ENCODE measurements around the gene SLIT3. TPM values are rescaled to one million over a fixed set of nuclear protein-coding genes. Genes with fewer than 3 reads are reported as not detected.

SLIT3 gene
- total RNA-seq, 1 experiment from 2014 or later, result 0.92 TPM

DNA sequence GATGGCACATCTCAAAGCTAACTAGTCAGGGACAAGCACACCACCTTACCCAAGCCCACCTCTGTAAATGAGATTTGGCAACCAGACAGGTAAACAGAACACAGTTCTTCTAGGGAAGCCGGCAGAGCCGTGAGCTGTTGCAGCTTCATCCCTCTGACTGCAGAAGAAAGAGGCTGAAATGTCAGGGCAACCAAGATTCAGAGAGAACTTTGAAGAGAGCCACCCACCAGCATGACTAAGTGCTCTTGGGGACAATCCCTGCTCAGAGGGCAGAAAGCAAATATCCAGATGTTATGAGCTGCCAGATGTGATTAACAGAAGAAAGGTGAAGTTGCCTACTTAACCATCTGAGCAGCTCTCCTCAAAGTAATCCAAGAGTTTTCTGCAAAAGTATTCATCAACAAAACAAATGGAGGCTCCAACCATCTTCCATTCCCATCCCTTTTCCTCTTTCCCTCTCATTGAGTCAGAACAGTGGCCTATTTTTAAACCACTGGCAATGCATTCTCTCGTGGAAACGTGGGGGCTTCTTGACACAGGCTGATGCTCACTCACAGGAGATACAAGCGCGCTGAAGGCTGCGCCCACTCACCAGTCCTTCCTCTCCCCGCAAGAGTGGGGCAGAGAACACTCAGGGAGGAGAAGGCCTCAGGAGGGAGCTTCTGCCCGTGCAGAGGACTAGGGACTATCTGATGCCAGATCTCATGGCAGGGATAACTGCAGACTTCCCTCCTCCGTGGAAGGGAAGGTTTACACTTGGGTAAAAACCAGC lies 57.1 kb downstream of the SLIT3 start:
- H3K4me3 Mint-ChIP-seq, result no peak overlapping the region
- TF ChIP-seq, protein P1, sequence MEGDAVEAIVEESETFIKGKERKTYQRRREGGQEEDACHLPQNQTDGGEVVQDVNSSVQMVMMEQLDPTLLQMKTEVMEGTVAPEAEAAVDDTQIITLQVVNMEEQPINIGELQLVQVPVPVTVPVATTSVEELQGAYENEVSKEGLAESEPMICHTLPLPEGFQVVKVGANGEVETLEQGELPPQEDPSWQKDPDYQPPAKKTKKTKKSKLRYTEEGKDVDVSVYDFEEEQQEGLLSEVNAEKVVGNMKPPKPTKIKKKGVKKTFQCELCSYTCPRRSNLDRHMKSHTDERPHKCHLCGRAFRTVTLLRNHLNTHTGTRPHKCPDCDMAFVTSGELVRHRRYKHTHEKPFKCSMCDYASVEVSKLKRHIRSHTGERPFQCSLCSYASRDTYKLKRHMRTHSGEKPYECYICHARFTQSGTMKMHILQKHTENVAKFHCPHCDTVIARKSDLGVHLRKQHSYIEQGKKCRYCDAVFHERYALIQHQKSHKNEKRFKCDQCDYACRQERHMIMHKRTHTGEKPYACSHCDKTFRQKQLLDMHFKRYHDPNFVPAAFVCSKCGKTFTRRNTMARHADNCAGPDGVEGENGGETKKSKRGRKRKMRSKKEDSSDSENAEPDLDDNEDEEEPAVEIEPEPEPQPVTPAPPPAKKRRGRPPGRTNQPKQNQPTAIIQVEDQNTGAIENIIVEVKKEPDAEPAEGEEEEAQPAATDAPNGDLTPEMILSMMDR (conservative IDR thresholded peaks at IDR 0.05), result no peak
- H3K27ac ChIP-seq (ENCODE audit: insufficient read length, low read depth, low read length), result no peak overlapping the region
- no peak overlapping the region for H3K18ac ChIP-seq (ENCODE audit: insufficient read length, low read depth, low read length)
- no peak overlapping the region for H2BK12ac ChIP-seq (ENCODE audit: insufficient read length, low read depth, low read length)
- no CpG with 5 or more reads among the region's 10 CpGs for WGBS (ENCODE audit: extremely low coverage, insufficient read length, low lambda C conversion rate)
- no peaks in the 10 kb centered on the region for H3K4me1 Mint-ChIP-seq
- H3K56ac ChIP-seq (ENCODE audit: insufficient read length, low read depth, low read length), result no peak overlapping the region
- no peak overlapping the region for H2AFZ ChIP-seq (ENCODE audit: low read length)
- no peaks in the 10 kb centered on the region for H3K4me1 ChIP-seq (ENCODE audit: insufficient read depth, low read length)
- no peak overlapping the region for H3K27ac Mint-ChIP-seq
- no peak overlapping the region for H4K5ac ChIP-seq (ENCODE audit: insufficient read length, low read depth, low read length)
- H4K91ac ChIP-seq (ENCODE audit: insufficient read length, low read depth, low read length), result no peak overlapping the region
- no peak overlapping the region for H3K14ac ChIP-seq (ENCODE audit: insufficient read depth, low read length)
- no peak overlapping the region for H2BK20ac ChIP-seq (ENCODE audit: low read depth, low read length, poor library complexity, severe bottlenecking)
- no peak overlapping the region for H4K8ac ChIP-seq (replicated peaks; ENCODE audit: insufficient read length, low read depth, low read length)
- H2BK15ac ChIP-seq (ENCODE audit: low read depth, low read length), result no peak overlapping the region
- H3K9ac ChIP-seq (ENCODE audit: extremely low read depth, insufficient read length, low read length), result no peak overlapping the region
- no peak overlapping the region for H3K4me2 ChIP-seq (ENCODE audit: insufficient read depth, insufficient read length, low read length)
- no peaks in the 10 kb centered on the region for H3K9me3 ChIP-seq (ENCODE audit: control insufficient read depth, low read depth, low read length)
- no peak overlapping the region for H3K4ac ChIP-seq (ENCODE audit: low read depth, low read length)
- no peaks in the 10 kb centered on the region for H3K79me1 ChIP-seq (ENCODE audit: insufficient read depth, low read depth, low read length, poor library complexity, severe bottlenecking)
- H2BK120ac ChIP-seq (ENCODE audit: low read depth, low read length, poor library complexity, severe bottlenecking), result no peak overlapping the region
- no peaks in the 10 kb centered on the region for H3K36me3 Mint-ChIP-seq (ENCODE audit: insufficient read depth in 1 of 3, low read depth in 3 of 3)
- H3K23me2 ChIP-seq (ENCODE audit: insufficient read length, low read depth, low read length, poor library complexity, severe bottlenecking), result no peaks in the 10 kb centered on the region
- H4K20me1 ChIP-seq (ENCODE audit: control insufficient read depth, insufficient read depth, insufficient read length), result no peaks in the 10 kb centered on the region
- no peak overlapping the region for H2AK5ac ChIP-seq (ENCODE audit: insufficient read length, low read length)
- no peak overlapping the region for H3T11ph ChIP-seq (ENCODE audit: low read length)
- H2BK5ac ChIP-seq (ENCODE audit: insufficient read length, low read length), result no peak overlapping the region
- H3K27me3 Mint-ChIP-seq (ENCODE audit: low read depth), result peaks cover 22% of the 10 kb centered on the region
- no peak for DNase-seq
- no peaks in the 10 kb centered on the region for H3K79me2 ChIP-seq (ENCODE audit: insufficient read depth, low read length)
- H3K23ac ChIP-seq (ENCODE audit: insufficient read length, low read depth, low read length), result no peak overlapping the region
- H3K9me3 Mint-ChIP-seq, result peaks cover 0 to 12% of the 10 kb centered on the region in 2 experiments; a peak in 2 of 5 replicates
- H3K27me3 ChIP-seq (ENCODE audit: insufficient read depth, low read length), result no peaks in the 10 kb centered on the region
